WTC11 (cell line): ENCODE data around the gene NIN. TPM values are rescaled to one million over a fixed set of nuclear protein-coding genes. Genes with fewer than 3 reads are reported as not detected.

Experiments
- ATAC-seq: fragments of 200-7000 bp; cut with Tn5 transposase; 2 replicates; pipeline ENCODE4 v1.10.0; 2021; ENCODE audit warnings: mild to moderate bottlenecking, moderate library complexity
- CTCF ChIA-PET: fragments of 300-600 bp; sonication (Branson Sonifier 250); formaldehyde crosslinking; loops from one replicate; lab custom pipeline; 2021; ENCODE audit warnings: antibody characterized with exemption; lab: Charles Lee
- POLR2A ChIA-PET: fragments of 350-600 bp; sonication (Branson Sonifier 250); formaldehyde crosslinking; loops from one replicate; lab custom pipeline; 2021; ENCODE audit warnings: antibody characterized with exemption; lab: Charles Lee
- DNase-seq: peaks from one replicate; pipeline ENCODE4 v3.0.0; 2021; ENCODE audit warnings: low spot score
- H3K27ac Mint-ChIP-seq: 2 replicates; pipeline ENCODE4 v1.8.0; 2021; ENCODE audit warnings: mixed read lengths
- H3K27me3 Mint-ChIP-seq: 2 replicates; pipeline ENCODE4 v1.8.0; 2021; ENCODE audit warnings: low read depth, mild to moderate bottlenecking, moderate library complexity, mixed read lengths
- H3K36me3 Mint-ChIP-seq: 2 replicates; pipeline ENCODE4 v1.8.0; 2021; ENCODE audit warnings: mixed read lengths
- H3K4me1 Mint-ChIP-seq: 2 replicates; pipeline ENCODE4 v1.8.0; 2022; ENCODE audit warnings: mixed read lengths
- H3K4me3 Mint-ChIP-seq: 2 replicates; pipeline ENCODE4 v1.8.0; 2021; ENCODE audit warnings: mild to moderate bottlenecking, moderate library complexity, mixed read lengths
- H3K9me3 Mint-ChIP-seq: 2 replicates; pipeline ENCODE4 v1.8.0; 2021; ENCODE audit warnings: mixed read lengths
- ATF6 ChIP-seq: sonication (generic); formaldehyde crosslinking; IDR thresholded peaks from 2 replicates; pipeline ENCODE4 v1.8.1; 2023; ENCODE audit warnings: mild to moderate bottlenecking, missing genetic modification reagents
- FOXP1 ChIP-seq: sonication (generic); formaldehyde crosslinking; IDR thresholded peaks from 2 replicates; pipeline ENCODE4 v1.8.0; 2022; ENCODE audit warnings: missing genetic modification reagents, mild to moderate bottlenecking, moderate library complexity, borderline replicate concordance
- HMGA2 ChIP-seq: fragments of 250-450 bp; sonication (Bioruptor Pico); IDR thresholded peaks from 2 replicates; pipeline ENCODE4 v1.4.0; 2021; ENCODE audit warnings: mild to moderate bottlenecking, moderate library complexity
- JUN ChIP-seq: sonication (generic); formaldehyde crosslinking; IDR thresholded peaks from 2 replicates; pipeline ENCODE4 v1.8.0; 2023; ENCODE audit warnings: mild to moderate bottlenecking, missing genetic modification reagents
- KAT7 ChIP-seq: sonication (generic); formaldehyde crosslinking; IDR thresholded peaks from 2 replicates; pipeline ENCODE4 v1.8.1; 2023; ENCODE audit warnings: missing genetic modification reagents, mild to moderate bottlenecking, borderline replicate concordance
- MAX ChIP-seq: sonication (generic); formaldehyde crosslinking; IDR thresholded peaks from 2 replicates; pipeline ENCODE4 v1.8.0; 2022; ENCODE audit warnings: mild to moderate bottlenecking, missing genetic modification reagents
- MYBL2 ChIP-seq: sonication (generic); formaldehyde crosslinking; IDR thresholded peaks from 2 replicates; pipeline ENCODE4 v1.8.1; 2023; ENCODE audit warnings: mild to moderate bottlenecking, moderate library complexity, missing genetic modification reagents
- NR3C1 ChIP-seq: sonication (generic); formaldehyde crosslinking; conservative IDR thresholded peaks from 2 replicates; pipeline ENCODE4 v1.8.1; 2023; ENCODE audit warnings: low read depth, mild to moderate bottlenecking, missing genetic modification reagents
- PRDM15 ChIP-seq: sonication (generic); formaldehyde crosslinking; IDR thresholded peaks from 2 replicates; pipeline ENCODE4 v1.8.0; 2022; ENCODE audit warnings: missing genetic modification reagents
- TEAD1 ChIP-seq: sonication (generic); formaldehyde crosslinking; IDR thresholded peaks from 2 replicates; pipeline ENCODE4 v1.8.0; 2022; ENCODE audit warnings: mild to moderate bottlenecking, missing genetic modification reagents
- ZNF121 ChIP-seq: sonication (generic); formaldehyde crosslinking; IDR thresholded peaks from 2 replicates; pipeline ENCODE4 v1.8.0; 2023; ENCODE audit warnings: missing genetic modification reagents
- ZNF219 ChIP-seq: sonication (generic); formaldehyde crosslinking; IDR thresholded peaks from 2 replicates; pipeline ENCODE4 v1.8.0; 2023; ENCODE audit warnings: missing genetic modification reagents, mild to moderate bottlenecking, borderline replicate concordance
- ZNF263 ChIP-seq: sonication (generic); formaldehyde crosslinking; IDR thresholded peaks from 2 replicates; pipeline ENCODE4 v1.8.1; 2022; ENCODE audit warnings: low read depth, mild to moderate bottlenecking, moderate library complexity, missing genetic modification reagents
- ZNF423 ChIP-seq: fragments of 250-450 bp; sonication (Bioruptor Pico); IDR thresholded peaks from 2 replicates; pipeline ENCODE4 v2.1.2; 2022; ENCODE audit warnings: mild to moderate bottlenecking, moderate library complexity
- ZNF532 ChIP-seq: fragments of 250-450 bp; sonication (Bioruptor Pico); IDR thresholded peaks from 2 replicates; pipeline ENCODE4 v1.9.0; 2021; ENCODE audit warnings: mild to moderate bottlenecking, borderline replicate concordance
- total RNA-seq: library from RNA; stranded (reverse); gene quantifications from 3 replicates; pipeline ENCODE4 v1.2.3, GENCODE V29; 2021

The NIN gene
- total RNA-seq, 1 experiment from 2014 or later = 23.8 TPM

DNA sequence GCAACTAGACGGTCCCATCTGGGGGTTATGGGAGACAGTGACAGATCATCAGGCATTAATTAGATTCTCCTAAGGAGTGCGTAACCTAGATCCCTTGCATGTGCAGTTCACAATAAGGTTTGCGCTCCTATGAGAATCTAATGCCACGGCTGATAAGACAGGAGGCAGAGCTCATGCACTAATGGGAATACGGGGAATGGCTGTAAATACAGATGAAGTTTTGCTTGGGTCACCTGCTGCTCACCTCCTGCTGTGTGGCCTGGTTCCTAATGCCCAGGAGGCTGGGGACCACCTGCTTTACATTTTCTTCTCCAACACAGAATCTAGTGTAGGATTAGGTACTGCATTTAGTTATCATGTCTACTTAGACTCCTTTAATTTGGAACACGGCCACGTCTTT lies 113.2 kb downstream of the NIN start:
- POLR2A ChIA-PET = no interaction called here
- H3K4me3 Mint-ChIP-seq = no peak overlapping the region
- no peak for ATAC-seq
- H3K27ac Mint-ChIP-seq = no peak overlapping the region
- no peak for TF ChIP-seq KAT7 (CRISPR knock-in tag)
- CTCF ChIA-PET = no interaction called here
- no peaks in the 10 kb centered on the region for H3K27me3 Mint-ChIP-seq
- H3K9me3 Mint-ChIP-seq = no peaks in the 10 kb centered on the region
- no peaks in the 10 kb centered on the region for H3K36me3 Mint-ChIP-seq
- H3K4me1 Mint-ChIP-seq = peaks cover 4% of the 10 kb centered on the region; the same call in 1 of the 2 replicates
- DNase-seq = no peak

DNA sequence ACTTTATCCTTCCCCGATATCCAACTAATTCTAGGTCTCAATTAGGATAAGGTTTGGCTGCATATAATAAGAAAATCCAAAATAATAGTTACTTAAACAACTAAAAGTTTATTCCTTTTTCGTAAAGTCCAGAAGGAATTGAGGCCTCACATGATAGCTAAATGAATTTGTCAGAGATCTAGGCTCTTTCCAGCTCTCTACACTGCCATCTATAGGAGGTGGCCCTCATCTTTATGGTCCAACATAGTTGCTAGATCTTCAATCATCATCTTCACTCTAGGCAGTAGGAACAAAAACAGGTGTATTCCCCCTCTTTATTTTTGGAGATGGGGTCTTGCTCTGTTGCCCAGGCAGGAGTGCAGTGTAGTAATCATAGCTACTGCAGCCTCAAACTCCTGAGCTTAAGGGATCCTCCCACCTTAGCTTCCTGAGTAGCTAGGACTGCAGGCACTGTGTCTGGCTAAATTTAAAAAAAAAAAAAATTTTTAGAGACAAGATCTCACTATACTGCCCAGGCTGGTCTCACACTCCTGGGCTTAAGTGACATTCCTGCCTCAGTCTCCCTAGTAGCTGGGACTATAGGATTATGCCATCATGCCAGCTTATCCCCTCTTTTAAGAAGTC lies 116.4 kb downstream of the NIN start:
- peak; percentile 71 for ATAC-seq
- no peak overlapping the region for H3K27ac Mint-ChIP-seq
- CTCF ChIA-PET = interaction anchor here (0.6 to 2.0 kb wide), 37 partner anchors 9 to 394 kb away, joined by 3 to 16 read pairs (median 4); partner anchors contain the start of genes ATL1 and TRIM9
- no peaks in the 10 kb centered on the region for H3K27me3 Mint-ChIP-seq
- H3K4me1 Mint-ChIP-seq = peaks cover 4% of the 10 kb centered on the region; the same call in 1 of the 2 replicates
- H3K9me3 Mint-ChIP-seq = no peaks in the 10 kb centered on the region
- TF ChIP-seq TEAD1 (CRISPR knock-in tag) = no peak
- no peak for TF ChIP-seq ZNF263 (CRISPR knock-in tag)
- TF ChIP-seq ZNF423 (CRISPR knock-in tag) = no peak
- TF ChIP-seq ZNF121 = 0 out of 2 replicates have a peak, but pooled peaks have one; percentile 10
- no peak for TF ChIP-seq JUN
- no peaks in the 10 kb centered on the region for H3K36me3 Mint-ChIP-seq
- no peak overlapping the region for H3K4me3 Mint-ChIP-seq
- POLR2A ChIA-PET = interaction anchor here (0.5 kb wide), 1 partner anchor 22 kb away, joined by 6 read pairs; no protein-coding TSS in a partner anchor
- no peak for DNase-seq

- no peak overlapping the region for H3K4me3 Mint-ChIP-seq
- no peaks in the 10 kb centered on the region; the same call in 1 of the 2 replicates for H3K9me3 Mint-ChIP-seq
- ATAC-seq (no peak), DNase-seq (no peak)
- TF ChIP-seq MYBL2 (CRISPR knock-in tag) (no peak), MAX (CRISPR knock-in tag) (no peak), ZNF532 (CRISPR knock-in tag) (no peak), PRDM15 (no peak), ZNF219 (CRISPR knock-in tag) (no peak), FOXP1 (CRISPR knock-in tag) (no peak), NR3C1 (CRISPR knock-in tag) (no peak), KAT7 (CRISPR knock-in tag) (no peak), ATF6 (CRISPR knock-in tag) (no peak), HMGA2 (CRISPR knock-in tag) (no peak), ZNF263 (CRISPR knock-in tag) (no peak)
- H3K4me1 Mint-ChIP-seq = no peaks in the 10 kb centered on the region
- no peaks in the 10 kb centered on the region for H3K27me3 Mint-ChIP-seq
- ChIA-PET POLR2A (no interaction called here), CTCF (interaction anchor here (0.6 to 1.1 kb wide), 3 partner anchors 121 to 151 kb away, joined by 3 read pairs; no protein-coding TSS in a partner anchor)
- no peak overlapping the region for H3K27ac Mint-ChIP-seq
- H3K36me3 Mint-ChIP-seq = no peaks in the 10 kb centered on the region
These were observed 119.9 kb downstream of the NIN start for GRCh38 chr14:50711043-50711442.
